ENCODE results near the gene JAM3.
"Not testable (repeated sequence)": the region's sequence is repeated elsewhere in the genome, so short reads cannot be mapped to it uniquely, and the experiment has no call there.

The JAM3 gene

GRCh38 chr11:134086376-134086775 lies 17.5 kb downstream of the JAM3 start:
- no peak overlapping the region for H3K4me3 ChIP-seq (ENCODE audit: low read depth in 1 of 2, low read length in 2 of 2)
- H3K27ac ChIP-seq (ENCODE audit: low read depth, low read length) = no peak overlapping the region
- H3K9me3 ChIP-seq (ENCODE audit: low read length) = no peaks in the 10 kb centered on the region
- no peaks in the 10 kb centered on the region for H3K4me1 ChIP-seq (ENCODE audit: insufficient read depth, low read length)
- no peak overlapping the region for H3K9ac ChIP-seq (ENCODE audit: low read length)
- no peaks in the 10 kb centered on the region for H3K27me3 ChIP-seq (ENCODE audit: control insufficient read depth in 1 of 2, insufficient read depth in 2 of 2, low read length in 2 of 2)
- no peaks in the 10 kb centered on the region for H3K36me3 ChIP-seq (ENCODE audit: insufficient read depth, low read length)

GRCh38 chr11:134092006-134092405 lies 23.1 kb downstream of the JAM3 start:
- not testable (repeated sequence) for H3K4me3 ChIP-seq (ENCODE audit: low read depth in 1 of 2, low read length in 2 of 2); H3K36me3 ChIP-seq (ENCODE audit: insufficient read depth, low read length); H3K9me3 ChIP-seq (ENCODE audit: low read length); H3K27ac ChIP-seq (ENCODE audit: low read depth, low read length); H3K4me1 ChIP-seq (ENCODE audit: insufficient read depth, low read length); H3K9ac ChIP-seq (ENCODE audit: low read length); H3K27me3 ChIP-seq (ENCODE audit: control insufficient read depth in 1 of 2, insufficient read depth in 2 of 2, low read length in 2 of 2)

DNA sequence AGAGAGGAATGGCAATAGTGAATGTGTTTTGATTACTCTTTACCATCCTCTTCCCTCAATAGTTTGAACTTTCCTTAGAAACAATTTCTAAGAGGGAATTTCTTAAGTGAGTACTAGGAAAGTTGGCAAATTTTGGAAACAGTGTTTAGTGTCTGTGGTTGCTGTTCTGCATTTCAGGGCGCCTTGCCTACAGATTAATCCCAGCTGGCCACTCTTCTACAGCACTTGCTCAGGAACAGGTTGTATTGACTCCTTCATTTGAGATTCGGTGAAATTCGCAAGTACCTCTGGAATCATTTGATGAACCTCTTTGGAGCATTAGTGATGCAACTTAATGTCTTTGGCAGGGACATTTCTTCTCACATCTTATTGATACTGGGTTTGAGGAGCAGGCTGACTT lies 28.3 kb downstream of the JAM3 start:
- Histone ChIP-seq H3K9ac (ENCODE audit: low read length) (no peak overlapping the region), H3K27me3 (ENCODE audit: control insufficient read depth in 1 of 2, insufficient read depth in 2 of 2, low read length in 2 of 2) (no peaks in the 10 kb centered on the region), H3K4me3 (ENCODE audit: low read depth in 1 of 2, low read length in 2 of 2) (no peak overlapping the region), H3K4me1 (ENCODE audit: insufficient read depth, low read length) (no peaks in the 10 kb centered on the region), H3K36me3 (ENCODE audit: insufficient read depth, low read length) (no peaks in the 10 kb centered on the region), H3K9me3 (ENCODE audit: low read length) (no peaks in the 10 kb centered on the region), H3K27ac (ENCODE audit: low read depth, low read length) (no peak overlapping the region)

GRCh38 chr11:134098566-134099184 lies 29.8 kb downstream of the JAM3 start:
- Histone ChIP-seq H3K4me3 (ENCODE audit: low read depth in 1 of 2, low read length in 2 of 2) (no peak overlapping the region), H3K27me3 (ENCODE audit: control insufficient read depth in 1 of 2, insufficient read depth in 2 of 2, low read length in 2 of 2) (no peaks in the 10 kb centered on the region), H3K9ac (ENCODE audit: low read length) (no peak overlapping the region), H3K9me3 (ENCODE audit: low read length) (no peaks in the 10 kb centered on the region), H3K36me3 (ENCODE audit: insufficient read depth, low read length) (no peaks in the 10 kb centered on the region), H3K4me1 (ENCODE audit: insufficient read depth, low read length) (no peaks in the 10 kb centered on the region), H3K27ac (ENCODE audit: low read depth, low read length) (no peak overlapping the region)

- Histone ChIP-seq H3K27ac (ENCODE audit: low read depth, low read length) (no peak overlapping the region), H3K36me3 (ENCODE audit: insufficient read depth, low read length) (no peaks in the 10 kb centered on the region), H3K4me1 (ENCODE audit: insufficient read depth, low read length) (no peaks in the 10 kb centered on the region), H3K27me3 (ENCODE audit: control insufficient read depth in 1 of 2, insufficient read depth in 2 of 2, low read length in 2 of 2) (no peaks in the 10 kb centered on the region), H3K4me3 (ENCODE audit: low read depth in 1 of 2, low read length in 2 of 2) (no peak overlapping the region), H3K9ac (ENCODE audit: low read length) (no peak overlapping the region), H3K9me3 (ENCODE audit: low read length) (no peaks in the 10 kb centered on the region)
Measured at GRCh38 chr11:134100171-134100570, 31.3 kb downstream of the JAM3 start.

- H3K36me3 ChIP-seq (ENCODE audit: insufficient read depth, low read length) = no peaks in the 10 kb centered on the region
- H3K9me3 ChIP-seq (ENCODE audit: low read length) = no peaks in the 10 kb centered on the region
- no peaks in the 10 kb centered on the region for H3K4me1 ChIP-seq (ENCODE audit: insufficient read depth, low read length)
- no peak overlapping the region for H3K27ac ChIP-seq (ENCODE audit: low read depth, low read length)
- no peaks in the 10 kb centered on the region for H3K27me3 ChIP-seq (ENCODE audit: control insufficient read depth in 1 of 2, insufficient read depth in 2 of 2, low read length in 2 of 2)
- no peak overlapping the region for H3K4me3 ChIP-seq (ENCODE audit: low read depth in 1 of 2, low read length in 2 of 2)
- H3K9ac ChIP-seq (ENCODE audit: low read length) = no peak overlapping the region
Measured at GRCh38 chr11:134101282-134101681, 32.4 kb downstream of the JAM3 start.

DNA sequence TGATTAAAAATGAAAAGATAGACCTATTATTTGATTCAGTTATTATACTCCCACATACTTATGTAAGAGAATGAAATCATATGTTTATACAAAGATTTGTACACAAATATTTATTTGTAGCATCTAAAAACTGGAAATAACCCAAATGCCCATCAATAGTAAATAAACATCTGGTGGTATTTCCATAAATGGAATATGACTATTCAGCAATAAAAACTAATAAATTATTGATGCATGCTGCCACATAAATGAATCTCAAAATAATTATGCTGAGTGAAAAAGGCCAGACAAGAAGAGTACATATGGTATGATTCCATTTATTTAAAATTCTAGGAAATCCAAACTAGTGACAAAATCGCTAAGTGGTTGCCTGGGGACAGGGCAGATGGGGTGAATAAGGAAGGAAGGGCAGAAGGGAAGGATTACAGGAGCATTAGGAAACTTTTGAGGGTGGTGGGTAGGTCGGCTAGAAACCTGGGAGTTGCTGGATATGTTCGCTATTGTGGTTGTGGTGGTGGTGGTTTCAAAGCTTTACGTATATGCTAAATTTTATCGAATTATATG lies 41.5 kb downstream of the JAM3 start:
- H3K9ac ChIP-seq (ENCODE audit: low read length) = no peak overlapping the region
- H3K4me1 ChIP-seq (ENCODE audit: insufficient read depth, low read length) = no peaks in the 10 kb centered on the region
- H3K27ac ChIP-seq (ENCODE audit: low read depth, low read length) = no peak overlapping the region
- no peaks in the 10 kb centered on the region for H3K9me3 ChIP-seq (ENCODE audit: low read length)
- H3K27me3 ChIP-seq (ENCODE audit: control insufficient read depth in 1 of 2, insufficient read depth in 2 of 2, low read length in 2 of 2) = no peaks in the 10 kb centered on the region
- H3K4me3 ChIP-seq (ENCODE audit: low read depth in 1 of 2, low read length in 2 of 2) = no peak overlapping the region
- H3K36me3 ChIP-seq (ENCODE audit: insufficient read depth, low read length) = no peaks in the 10 kb centered on the region

DNA sequence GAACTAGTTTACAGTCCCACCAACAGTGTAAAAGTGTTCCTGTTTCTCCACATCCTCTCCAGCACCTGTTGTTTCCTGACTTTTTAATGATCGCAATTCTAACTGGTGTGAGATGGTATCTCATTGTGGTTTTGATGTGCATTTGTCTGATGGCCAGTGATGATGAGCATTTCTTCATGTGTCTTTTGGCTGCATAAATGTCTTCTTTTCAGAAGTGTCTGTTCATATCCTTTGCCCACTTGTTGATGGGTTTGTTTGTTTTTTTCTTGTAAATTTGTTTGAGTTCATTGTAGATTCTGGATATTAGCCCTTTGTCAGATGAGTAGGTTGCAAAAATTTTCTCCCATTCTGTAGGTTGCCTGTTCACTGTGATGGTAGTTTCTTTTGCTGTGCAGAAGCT lies 44.9 kb downstream of the JAM3 start:
- not testable (repeated sequence) for H3K27ac ChIP-seq (ENCODE audit: low read depth, low read length); H3K4me3 ChIP-seq (ENCODE audit: low read depth in 1 of 2, low read length in 2 of 2)

DNA sequence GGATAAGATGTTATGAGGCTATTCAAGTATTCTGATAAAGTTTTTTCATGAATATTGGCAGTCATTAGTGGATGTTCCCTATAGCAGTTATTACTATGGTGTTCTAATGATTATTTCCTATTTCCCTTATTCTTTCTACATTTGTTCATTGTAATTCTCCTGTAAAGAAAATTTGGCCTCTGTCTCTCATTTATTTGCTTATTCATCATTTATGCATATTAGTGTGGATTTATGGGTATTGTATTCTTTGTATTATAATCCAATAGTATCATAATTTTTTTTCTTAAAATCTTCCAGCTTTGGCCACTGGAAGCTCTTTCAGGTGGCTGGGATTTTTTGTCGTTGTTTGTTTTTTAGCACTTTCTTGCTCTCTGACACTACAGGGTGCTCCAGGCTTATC lies 47.3 kb downstream of the JAM3 start:
- Histone ChIP-seq H3K9ac (ENCODE audit: low read length) (no peak overlapping the region), H3K36me3 (ENCODE audit: insufficient read depth, low read length) (no peaks in the 10 kb centered on the region), H3K4me3 (ENCODE audit: low read depth in 1 of 2, low read length in 2 of 2) (no peak overlapping the region), H3K27ac (ENCODE audit: low read depth, low read length) (no peak overlapping the region), H3K4me1 (ENCODE audit: insufficient read depth, low read length) (peaks cover 33% of the 10 kb centered on the region), H3K9me3 (ENCODE audit: low read length) (no peaks in the 10 kb centered on the region), H3K27me3 (ENCODE audit: control insufficient read depth in 1 of 2, insufficient read depth in 2 of 2, low read length in 2 of 2) (no peaks in the 10 kb centered on the region)

More for the DNA sequence above, 44.9 kb downstream of the JAM3 start:
- not testable (repeated sequence) for H3K9me3 ChIP-seq (ENCODE audit: low read length); H3K9ac ChIP-seq (ENCODE audit: low read length); H3K27me3 ChIP-seq (ENCODE audit: control insufficient read depth in 1 of 2, insufficient read depth in 2 of 2, low read length in 2 of 2); H3K36me3 ChIP-seq (ENCODE audit: insufficient read depth, low read length)
- H3K4me1 ChIP-seq (ENCODE audit: insufficient read depth, low read length) = peaks cover 13% of the 10 kb centered on the region

DNA sequence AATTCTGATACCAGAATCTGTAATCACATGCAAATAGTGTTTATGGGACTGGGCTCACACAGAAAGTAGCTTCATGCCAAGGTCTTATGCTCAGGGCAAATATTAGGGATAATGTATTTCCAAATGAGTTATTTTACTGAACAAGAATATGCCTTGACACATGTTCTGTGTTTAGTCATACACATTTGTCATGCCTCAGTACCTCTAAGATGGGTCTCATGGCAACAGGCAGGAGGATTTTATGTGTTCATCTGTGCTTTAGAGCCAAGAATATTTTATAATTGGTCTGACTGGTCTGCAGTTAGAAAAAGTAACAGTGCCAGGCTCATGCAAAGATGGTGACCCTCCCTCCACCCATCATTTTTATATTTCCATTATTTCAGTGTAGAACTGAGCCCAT lies 49.1 kb downstream of the JAM3 start:
- peaks cover 49% of the 10 kb centered on the region for H3K4me1 ChIP-seq (ENCODE audit: insufficient read depth, low read length)
- no peaks in the 10 kb centered on the region for H3K27me3 ChIP-seq (ENCODE audit: control insufficient read depth in 1 of 2, insufficient read depth in 2 of 2, low read length in 2 of 2)

GRCh38 chr11:134119094-134119493 lies 50.2 kb downstream of the JAM3 start:
- no peak overlapping the region for H3K4me3 ChIP-seq (ENCODE audit: low read depth in 1 of 2, low read length in 2 of 2)
- peaks cover 51% of the 10 kb centered on the region for H3K4me1 ChIP-seq (ENCODE audit: insufficient read depth, low read length)
- H3K27ac ChIP-seq (ENCODE audit: low read depth, low read length) = peak overlapping the region; percentile 98
- H3K27me3 ChIP-seq (ENCODE audit: control insufficient read depth in 1 of 2, insufficient read depth in 2 of 2, low read length in 2 of 2) = no peaks in the 10 kb centered on the region
- H3K36me3 ChIP-seq (ENCODE audit: insufficient read depth, low read length) = no peaks in the 10 kb centered on the region
- H3K9me3 ChIP-seq (ENCODE audit: low read length) = no peaks in the 10 kb centered on the region
- no peak overlapping the region for H3K9ac ChIP-seq (ENCODE audit: low read length)

More for the DNA sequence above, 49.1 kb downstream of the JAM3 start:
- Histone ChIP-seq H3K9ac (ENCODE audit: low read length) (no peak overlapping the region), H3K4me3 (ENCODE audit: low read depth in 1 of 2, low read length in 2 of 2) (no peak overlapping the region), H3K27ac (ENCODE audit: low read depth, low read length) (peak overlapping the region; percentile 98), H3K36me3 (ENCODE audit: insufficient read depth, low read length) (no peaks in the 10 kb centered on the region), H3K9me3 (ENCODE audit: low read length) (no peaks in the 10 kb centered on the region)

DNA sequence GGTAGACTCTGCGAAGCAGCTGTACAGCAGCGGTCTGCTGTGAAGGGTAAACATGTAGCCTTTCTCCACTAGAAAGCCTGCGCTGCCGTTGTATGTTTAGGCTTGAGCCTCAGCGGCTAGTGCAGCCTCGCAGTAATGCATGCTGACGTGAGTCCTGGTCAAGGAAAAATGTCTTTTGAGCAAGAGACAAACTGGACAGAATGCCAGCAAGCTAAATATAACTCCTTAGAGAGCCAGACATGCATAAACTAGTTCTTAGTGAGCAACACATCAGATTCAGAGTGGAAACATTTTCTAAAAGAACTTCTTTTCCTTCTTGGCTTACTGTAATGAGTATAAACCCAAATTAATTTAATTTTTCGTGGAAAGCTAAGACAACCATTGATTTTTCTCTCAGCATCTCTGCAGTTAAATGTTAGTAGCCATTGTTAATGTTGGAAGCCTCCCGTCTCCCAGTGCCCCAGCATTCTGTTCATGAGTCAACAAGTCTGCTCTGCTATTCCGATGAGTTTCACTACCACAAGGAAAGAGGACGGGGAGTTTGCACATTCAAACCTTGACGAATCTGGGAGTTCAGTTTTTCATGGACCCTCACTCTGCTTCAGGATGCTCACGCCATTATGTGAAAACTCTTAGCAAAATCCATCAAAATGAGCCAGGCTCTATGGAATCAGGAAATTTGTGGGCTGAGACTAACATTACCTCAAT lies 51.4 kb downstream of the JAM3 start:
- Histone ChIP-seq H3K4me3 (ENCODE audit: low read depth in 1 of 2, low read length in 2 of 2) (peak overlapping the region; percentile 26 to 49), H3K9me3 (ENCODE audit: low read length) (no peaks in the 10 kb centered on the region), H3K27ac (ENCODE audit: low read depth, low read length) (peak overlapping the region; percentile 98), H3K9ac (ENCODE audit: low read length) (peak overlapping the region; percentile 58), H3K4me1 (ENCODE audit: insufficient read depth, low read length) (peaks cover 57% of the 10 kb centered on the region), H3K36me3 (ENCODE audit: insufficient read depth, low read length) (no peaks in the 10 kb centered on the region), H3K27me3 (ENCODE audit: control insufficient read depth in 1 of 2, insufficient read depth in 2 of 2, low read length in 2 of 2) (no peaks in the 10 kb centered on the region)

All from muscle layer of colon (tissue), 2 donors.